ENCODE results near the gene PNKD. TPM values are rescaled to one million over a fixed set of nuclear protein-coding genes. Genes with fewer than 3 reads are reported as not detected.

Gene PNKD
- total and polyA plus RNA-seq, 11 donors, result 53.8 to 146 (median 72.5) TPM

DNA sequence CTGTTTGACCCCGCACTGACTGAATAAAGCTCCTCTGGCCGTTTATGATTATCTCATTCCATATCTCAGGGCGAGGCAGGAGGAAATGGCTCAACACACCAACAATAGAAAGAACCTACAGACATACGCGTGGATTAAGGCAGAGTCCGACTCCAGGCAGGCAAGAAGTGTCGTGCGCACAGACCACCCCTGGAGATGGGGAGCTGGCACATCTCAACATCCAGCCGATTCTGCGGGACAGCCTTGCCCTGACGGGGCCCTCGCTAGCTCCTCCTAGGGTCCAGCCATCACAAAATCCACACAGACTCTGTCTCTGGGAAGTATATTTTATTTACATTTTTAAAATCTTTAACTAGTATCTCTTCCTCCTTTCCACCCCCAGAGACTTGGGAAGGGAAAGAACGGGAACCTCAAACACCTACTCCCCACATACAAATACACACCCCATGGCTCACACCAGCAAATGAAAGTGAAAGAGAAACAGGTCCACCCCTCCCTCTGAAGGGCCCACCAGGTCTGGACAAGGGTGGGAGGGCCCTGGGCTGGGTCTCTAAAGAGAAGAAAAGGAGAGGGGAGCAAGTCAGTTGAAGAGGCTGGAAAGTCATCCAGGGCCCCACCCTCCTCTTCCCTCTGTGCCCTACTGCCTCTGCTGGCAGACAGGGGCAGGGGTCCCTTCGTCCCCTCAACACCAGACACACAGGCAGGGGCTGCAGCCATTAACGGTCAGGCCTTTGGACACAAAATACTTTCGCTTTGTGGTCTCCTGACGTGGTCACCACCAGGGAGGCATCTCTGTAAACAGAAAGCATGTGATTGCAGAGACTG is 6.3 kb upstream of the PNKD start:
- Histone ChIP-seq H3K36me3 (peaks cover 0 to 58% (median 50%) of the 10 kb centered on the region in 9 donors), H3K4me1 (peaks cover 4 to 75% (median 49%) of the 10 kb centered on the region in 12 donors), H3K27me3 (no peaks in the 10 kb centered on the region), H3K9me3 (no peaks in the 10 kb centered on the region), H3K27ac (peak overlapping the region in 4 of 12 donors; percentile 13 to 67 (median 44)), H3K4me3 (no peak overlapping the region)
- no peak for ATAC-seq
- DNase-seq, result peak in 1 of 5 donors; percentile 42
- intact Hi-C loops (cut with DNase I), result loop anchor here in 2 of 10 donors (5.0 to 10.0 kb wide), 3 partner anchors 37 to 77 kb away; partner anchors contain the start of gene ARPC2 (in 1 of the 2)
- 67 to 81% (median 69%) methylated on average over 15 to 17 of the region's 17 CpGs for WGBS, 4 donors
- no peak for TF ChIP-seq POLR2A (IDR thresholded peaks at IDR 0.05)
- no peak for TF ChIP-seq CTCF (IDR thresholded peaks at IDR 0.05)

DNA sequence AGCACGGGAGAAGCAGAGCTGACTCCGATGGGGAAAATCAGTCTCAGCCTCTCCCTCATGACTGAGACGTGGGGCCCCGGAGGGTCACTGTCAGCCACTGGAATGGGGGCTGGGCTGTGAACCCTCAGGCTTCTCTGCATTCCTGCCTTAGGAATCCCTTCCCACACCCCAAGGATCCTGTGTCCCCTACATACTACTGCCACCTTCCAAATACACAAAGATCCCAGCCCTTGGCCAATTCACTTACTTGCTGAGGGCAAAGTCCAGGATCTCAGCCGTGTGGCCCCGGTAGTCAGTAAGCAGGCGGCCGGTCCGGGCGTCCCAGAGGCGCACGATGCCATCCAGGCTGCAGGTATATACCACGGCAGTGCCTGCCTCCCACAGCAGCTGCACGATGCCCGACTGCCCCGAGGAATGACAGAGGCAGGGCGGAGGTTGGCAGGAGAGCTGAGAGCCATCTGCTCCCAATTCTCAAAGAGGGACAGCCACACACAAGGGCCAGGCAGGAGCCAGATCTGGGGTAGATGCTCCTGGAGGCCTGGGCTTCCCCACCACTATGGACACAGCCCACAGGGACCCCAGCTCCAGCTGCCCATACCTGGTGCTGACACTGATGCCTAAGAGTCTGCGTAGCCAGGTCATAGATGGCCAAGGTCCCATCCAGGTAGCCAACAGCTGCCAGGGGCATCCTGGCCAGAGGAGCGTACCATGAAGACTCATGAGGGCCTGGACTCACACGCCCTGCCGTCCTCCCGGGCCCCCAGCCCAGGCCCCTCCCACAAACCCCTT is 5.4 kb upstream of the PNKD start:
- Histone ChIP-seq H3K9me3 (no peaks in the 10 kb centered on the region), H3K36me3 (peaks cover 0 to 58% (median 50%) of the 10 kb centered on the region in 9 donors), H3K27me3 (no peaks in the 10 kb centered on the region), H3K4me1 (peaks cover 7 to 70% (median 44%) of the 10 kb centered on the region in 12 donors), H3K27ac (peak overlapping the region in 1 of 12 donors; percentile 67), H3K4me3 (no peak overlapping the region)
- intact Hi-C loops (cut with DNase I), result loop anchor here in 3 of 10 donors (5.0 to 10.0 kb wide), 3 partner anchors 38 to 78 kb away; partner anchors contain the start of gene ARPC2 (in 1 of the 3)
- TF ChIP-seq POLR2A (IDR thresholded peaks at IDR 0.05) (no peak), CTCF (IDR thresholded peaks at IDR 0.05) (no peak)
- DNase-seq (peak in 1 of 5 donors; percentile 51), ATAC-seq (no peak)
- WGBS, 4 donors, result 83 to 93% (median 90%) methylated on average over 13 to 22 of the region's 22 CpGs

GRCh38 chr2:218265626-218266025 is 4.7 kb upstream of the PNKD start:
- WGBS, 4 donors, result 88 to 94% (median 92%) methylated on average over 7 to 8 of the region's 8 CpGs
- Histone ChIP-seq H3K4me3 (no peak overlapping the region), H3K4me1 (peaks cover 7 to 63% (median 38%) of the 10 kb centered on the region in 12 donors), H3K27ac (no peak overlapping the region), H3K27me3 (no peaks in the 10 kb centered on the region), H3K9me3 (no peaks in the 10 kb centered on the region), H3K36me3 (peaks cover 0 to 58% (median 50%) of the 10 kb centered on the region in 9 donors)
- no peak for TF ChIP-seq CTCF (IDR thresholded peaks at IDR 0.05)
- ATAC-seq, result no peak
- intact Hi-C loops (cut with DNase I), result loop anchor here in 2 of 10 donors (5.0 to 10.0 kb wide), 2 partner anchors 51 to 78 kb away; partner anchors contain the start of gene ARPC2 (in 1 of the 2)
- DNase-seq, result peak in 1 of 5 donors; percentile 10

Data from heart left ventricle (tissue), 16 donors.